Measurements from ENCODE around the gene LY6G5B.

LY6G5B gene

GRCh38 chr6:31663961-31664789 is 5.6 kb upstream of the LY6G5B start:
- DNase-seq, result no peak

DNA sequence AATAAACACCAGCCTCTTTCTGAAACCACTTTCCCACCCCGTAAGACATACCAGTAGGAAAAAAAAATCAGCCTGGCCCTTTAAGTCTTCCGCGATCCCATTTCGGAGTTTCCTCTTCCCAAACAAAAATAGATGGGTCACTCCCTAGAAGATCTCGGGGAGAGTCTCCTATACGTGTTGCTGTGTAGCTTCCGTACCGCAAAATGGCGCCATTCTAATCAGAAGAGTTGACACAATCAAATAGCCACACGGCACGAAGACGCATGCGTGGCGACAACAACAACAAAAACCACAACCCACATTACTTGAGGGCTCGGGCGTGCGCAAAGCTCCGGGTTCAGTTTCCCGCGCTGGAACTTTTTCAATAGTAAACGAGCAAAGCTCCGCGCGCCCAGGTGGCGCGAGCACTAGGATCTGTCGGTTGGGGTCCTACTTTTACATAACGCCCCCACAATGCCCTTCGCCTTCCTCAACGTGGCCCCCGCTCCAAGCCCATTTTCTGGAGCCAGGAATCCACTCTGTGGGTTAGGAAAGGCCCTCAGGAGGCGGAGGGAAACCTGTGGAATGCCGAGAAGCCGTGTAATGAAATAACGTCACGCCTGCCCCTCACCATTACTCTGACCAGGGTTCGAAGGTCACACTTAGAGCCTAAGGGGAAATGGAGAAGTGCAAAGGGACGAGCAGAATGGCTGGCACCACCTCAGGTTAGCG is 4.8 kb upstream of the LY6G5B start, which contains the start of gene GPANK1:
GPANK1 (minus strand) TSS at position 208 of the 711 bp plus-strand sequence. CDS start 519 bp downstream, outside the sequence.
- DNase-seq, result peak; percentile 95

- DNase-seq, result peak; percentile 99
Observed at GRCh38 chr6:31665501-31666336, 4.1 kb upstream of the LY6G5B start, which contains the start of gene CSNK2B. Gene CSNK2B (plus strand): TSS chr6:31666080. CDS start chr6:31666832, 752 bp downstream.

GRCh38 chr6:31666337-31666965 is 3.3 kb upstream of the LY6G5B start:
- no peak for DNase-seq

DNA sequence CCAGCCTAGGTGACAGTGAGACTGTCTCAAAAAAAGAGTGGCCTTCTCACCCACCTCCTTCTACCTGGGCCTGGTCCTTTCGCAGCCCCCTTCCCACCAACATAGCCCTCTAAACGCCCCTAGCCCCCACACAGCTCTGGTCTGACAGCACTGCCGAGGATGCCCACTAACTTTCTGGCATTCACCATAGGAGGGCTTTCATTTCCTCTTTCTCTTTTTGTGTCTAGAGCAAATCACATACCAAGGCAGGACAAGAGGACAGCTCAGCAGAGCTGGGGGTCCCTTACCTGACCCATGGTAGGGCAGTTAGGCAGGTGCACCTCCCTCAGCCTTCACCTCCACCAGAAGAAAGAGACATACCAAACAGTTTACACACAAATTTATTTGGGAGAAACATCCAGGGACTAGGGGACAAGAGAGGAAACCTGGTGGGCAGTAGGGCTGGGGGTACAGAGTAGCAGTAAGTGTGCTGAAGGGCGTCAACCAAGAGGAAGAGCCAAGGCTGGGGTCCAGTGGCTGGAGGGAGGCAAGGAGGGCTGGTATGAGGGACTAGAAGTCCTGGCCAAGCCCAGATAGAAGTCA is 6.6 kb downstream of the LY6G5B start:
- DNase-seq, result no peak

GRCh38 chr6:31676904-31677303 is 7.1 kb downstream of the LY6G5B start:
- no peak for DNase-seq

DNA sequence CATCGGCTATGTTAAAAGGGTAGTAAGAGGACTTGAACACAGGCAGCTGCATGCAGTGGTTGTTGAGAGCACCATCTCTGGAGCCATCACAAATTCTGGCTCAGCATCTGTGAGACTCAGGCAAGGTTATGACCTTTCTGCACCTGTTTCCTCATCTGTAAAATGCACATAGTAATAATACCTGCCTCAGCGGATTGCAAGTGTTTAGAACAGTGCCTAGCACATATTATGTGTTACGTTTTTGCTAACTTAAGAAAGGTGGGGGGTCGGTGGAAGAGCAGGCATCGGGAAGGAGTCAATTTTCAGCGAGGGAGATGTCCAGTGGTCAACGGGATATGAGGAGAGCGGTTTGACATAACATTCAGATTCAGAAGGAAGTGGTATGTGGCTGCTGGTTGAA is 8.2 kb downstream of the LY6G5B start:
- no peak for DNase-seq

- peak; percentile 80 for DNase-seq
Observed at GRCh38 chr6:31680226-31681134, 10.7 kb downstream of the LY6G5B start, which contains the start of gene LY6G5C. Gene LY6G5C (minus strand): TSS chr6:31681067. CDS start chr6:31680373, 694 bp downstream.

DNA sequence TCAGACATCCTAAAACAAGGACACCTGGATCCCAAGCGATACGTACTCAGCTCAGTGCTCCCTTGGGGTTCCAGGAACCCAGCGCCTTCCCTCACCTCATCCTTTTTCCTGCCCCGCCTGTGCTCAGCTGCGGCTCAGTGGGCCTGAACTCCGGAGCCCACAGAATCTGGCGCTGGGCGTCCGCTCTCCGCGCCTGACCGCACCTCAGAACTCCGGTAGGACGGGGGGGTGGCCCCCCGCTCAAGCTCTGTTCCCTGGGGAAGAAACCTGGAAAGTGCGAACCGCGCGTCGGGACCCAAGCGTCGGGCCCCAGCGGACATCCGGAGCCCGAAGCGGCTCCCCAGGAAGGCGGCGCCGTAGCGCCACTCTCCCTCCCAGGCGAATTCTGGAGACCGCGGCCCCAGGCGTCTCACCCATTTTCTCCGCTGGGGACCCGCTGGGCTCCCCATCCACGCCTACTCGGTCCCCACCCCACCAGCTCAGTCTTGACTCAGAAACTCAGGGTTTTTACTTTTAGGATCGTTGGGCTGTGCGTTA is 11.4 kb downstream of the LY6G5B start:
- DNase-seq, result peak; percentile 44

DNA sequence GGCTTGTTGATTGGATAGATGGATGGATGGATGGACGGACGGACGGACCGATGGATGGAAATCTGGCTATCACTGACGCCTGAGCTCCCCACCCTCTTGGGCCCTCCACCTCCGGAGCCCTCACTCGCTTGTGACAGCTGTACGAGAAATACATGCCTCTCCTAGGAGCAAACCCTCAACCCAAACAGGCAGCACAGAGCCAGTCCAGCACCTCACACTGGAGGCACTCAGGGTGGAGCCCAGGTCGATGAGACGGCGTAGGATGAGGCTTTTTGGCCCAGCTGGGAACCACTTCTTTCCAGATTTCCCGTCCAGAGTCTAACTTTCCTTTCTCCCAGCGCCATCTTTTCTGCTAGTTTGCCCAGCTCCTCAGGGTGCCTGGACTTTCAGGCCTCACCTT is 13.8 kb downstream of the LY6G5B start:
- no peak for DNase-seq

GRCh38 chr6:31686483-31686882 is 16.7 kb downstream of the LY6G5B start:
- DNase-seq, result no peak

GRCh38 chr6:31687321-31687720 is 17.5 kb downstream of the LY6G5B start:
- DNase-seq, result no peak

DNA sequence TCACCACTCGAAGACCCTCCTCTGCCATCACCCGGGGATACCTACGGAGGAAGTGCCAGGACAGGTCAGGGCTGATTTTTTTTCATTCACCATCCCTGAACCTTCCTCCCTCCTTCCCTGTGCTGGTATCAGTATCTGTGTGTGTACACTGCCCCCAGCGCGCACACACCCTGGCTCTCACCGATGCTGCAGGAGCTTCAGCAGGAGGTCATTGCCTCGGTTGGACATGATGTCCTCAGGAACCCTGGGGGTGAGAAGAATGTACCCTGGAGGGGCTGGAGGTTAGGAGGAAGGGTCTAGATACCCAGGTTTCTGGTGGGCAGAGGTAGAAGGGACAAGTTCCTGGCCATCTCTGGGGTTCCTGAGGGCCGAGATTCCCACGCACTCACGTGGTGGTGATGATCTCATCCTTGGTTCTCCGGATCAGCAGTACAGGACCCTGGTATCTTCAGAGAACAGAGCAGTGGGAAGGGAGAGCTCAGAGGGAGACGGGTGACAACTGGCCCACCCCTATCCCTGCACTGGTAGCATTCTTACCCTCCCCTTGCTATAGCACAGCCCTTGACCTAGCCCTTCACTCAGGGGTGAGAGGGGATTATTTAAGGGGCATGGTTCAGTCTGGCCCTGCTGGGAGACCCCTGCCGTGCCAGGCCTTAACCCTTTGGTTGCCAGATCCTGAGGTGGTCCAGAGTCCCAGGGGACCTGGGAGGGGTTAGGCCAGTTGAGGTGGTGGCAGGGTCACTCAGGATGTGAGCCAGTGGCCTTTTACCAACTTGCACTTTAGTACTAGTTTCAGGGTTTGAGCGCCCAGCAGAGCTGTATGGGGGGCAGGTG is 18.3 kb downstream of the LY6G5B start:
- DNase-seq, result no peak

- DNase-seq, result no peak
Observed at GRCh38 chr6:31689249-31690110, 19.7 kb downstream of the LY6G5B start.

GRCh38 chr6:31690231-31691077 is 20.7 kb downstream of the LY6G5B start:
- no peak for DNase-seq

- no peak for DNase-seq
Observed at GRCh38 chr6:31691078-31691463, 21.3 kb downstream of the LY6G5B start.

DNA sequence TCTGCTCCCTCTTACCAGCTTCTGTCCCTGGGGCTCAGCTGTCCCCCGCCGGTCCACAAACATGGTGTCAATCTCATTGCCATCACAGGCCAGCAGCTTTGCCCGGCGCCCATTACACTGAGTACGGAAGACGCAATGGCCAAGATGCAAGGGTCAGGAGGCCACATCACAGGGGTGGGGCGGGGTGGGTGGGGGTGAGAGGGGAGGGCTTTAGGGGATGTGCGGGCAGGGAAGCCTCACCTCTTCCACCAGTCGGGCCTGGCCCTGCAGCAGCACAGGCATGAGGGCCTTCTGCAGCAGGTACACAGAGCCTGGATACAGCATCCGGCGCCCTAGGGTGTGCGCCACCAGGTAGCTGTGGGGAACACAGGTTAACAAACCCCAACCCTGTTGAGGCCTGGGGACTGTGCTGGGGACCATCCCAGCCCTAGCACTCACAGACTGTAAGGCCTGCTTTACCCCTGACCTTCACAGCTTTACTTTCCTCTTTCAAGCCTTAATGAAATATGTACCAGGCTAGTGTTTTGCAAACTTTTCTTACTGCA is 21.9 kb downstream of the LY6G5B start:
- DNase-seq, result no peak
